NCI-H510A (cell line): ENCODE results near the gene CHST4.
"Not testable (repeated sequence)": the region's sequence is repeated elsewhere in the genome, so short reads cannot be mapped to it uniquely, and the experiment has no call there.

ENCODE experiments used
- DNase-seq: peaks from one replicate; lab custom pipeline; 2025; lab: John Stamatoyannopoulos, UW

CHST4 gene

GRCh38 chr16:71526111-71526631 is at the start of gene CHST4:
Gene CHST4 (plus strand): TSS chr16:71526426. CDS start chr16:71536678, 10,252 bp downstream.
- peak; percentile 37 for DNase-seq

GRCh38 chr16:71476457-71477124 is 49.6 kb upstream of the CHST4 start:
- DNase-seq, result no peak

- DNase-seq, result peak; percentile 7
Observed at GRCh38 chr16:71479420-71479819, 46.8 kb upstream of the CHST4 start.

DNA sequence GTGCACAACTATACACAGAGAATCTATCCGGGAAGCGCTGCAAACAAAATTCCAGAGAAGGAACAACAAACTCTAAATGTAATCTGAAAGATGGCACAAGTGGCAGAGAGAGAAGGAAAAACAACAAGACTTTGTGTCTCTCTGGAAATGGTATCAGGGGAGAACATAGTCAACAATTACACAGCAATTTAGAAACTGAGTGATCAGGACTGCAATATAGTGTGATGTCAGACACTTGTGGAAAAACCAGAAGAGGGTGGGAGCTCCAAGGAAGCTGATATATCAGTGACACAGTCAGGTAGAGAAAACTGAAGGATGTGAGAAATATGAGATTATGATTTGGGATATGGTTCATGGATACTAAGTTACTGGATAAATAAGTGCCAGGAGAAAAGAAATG is 45.3 kb upstream of the CHST4 start:
- no peak for DNase-seq

DNA sequence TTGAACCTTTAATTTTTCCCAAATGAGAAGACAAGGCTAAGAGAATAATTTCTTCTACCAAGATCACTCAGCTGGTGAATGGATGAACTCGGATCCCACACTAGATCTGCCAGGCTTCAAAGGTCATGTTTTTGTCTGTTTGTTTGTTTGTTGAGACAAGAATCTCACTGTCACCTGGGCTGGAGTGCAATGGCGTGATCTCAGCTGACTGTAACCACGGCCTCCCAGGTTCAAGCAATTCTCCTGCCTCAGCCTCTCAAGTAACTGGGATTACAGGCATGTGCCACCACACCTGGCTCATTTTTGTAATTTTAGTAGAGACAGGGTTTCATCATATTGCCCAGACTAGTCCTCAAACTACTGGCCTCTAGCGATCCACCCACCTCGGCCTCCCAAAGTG is 43.7 kb upstream of the CHST4 start:
- DNase-seq, result no peak

DNA sequence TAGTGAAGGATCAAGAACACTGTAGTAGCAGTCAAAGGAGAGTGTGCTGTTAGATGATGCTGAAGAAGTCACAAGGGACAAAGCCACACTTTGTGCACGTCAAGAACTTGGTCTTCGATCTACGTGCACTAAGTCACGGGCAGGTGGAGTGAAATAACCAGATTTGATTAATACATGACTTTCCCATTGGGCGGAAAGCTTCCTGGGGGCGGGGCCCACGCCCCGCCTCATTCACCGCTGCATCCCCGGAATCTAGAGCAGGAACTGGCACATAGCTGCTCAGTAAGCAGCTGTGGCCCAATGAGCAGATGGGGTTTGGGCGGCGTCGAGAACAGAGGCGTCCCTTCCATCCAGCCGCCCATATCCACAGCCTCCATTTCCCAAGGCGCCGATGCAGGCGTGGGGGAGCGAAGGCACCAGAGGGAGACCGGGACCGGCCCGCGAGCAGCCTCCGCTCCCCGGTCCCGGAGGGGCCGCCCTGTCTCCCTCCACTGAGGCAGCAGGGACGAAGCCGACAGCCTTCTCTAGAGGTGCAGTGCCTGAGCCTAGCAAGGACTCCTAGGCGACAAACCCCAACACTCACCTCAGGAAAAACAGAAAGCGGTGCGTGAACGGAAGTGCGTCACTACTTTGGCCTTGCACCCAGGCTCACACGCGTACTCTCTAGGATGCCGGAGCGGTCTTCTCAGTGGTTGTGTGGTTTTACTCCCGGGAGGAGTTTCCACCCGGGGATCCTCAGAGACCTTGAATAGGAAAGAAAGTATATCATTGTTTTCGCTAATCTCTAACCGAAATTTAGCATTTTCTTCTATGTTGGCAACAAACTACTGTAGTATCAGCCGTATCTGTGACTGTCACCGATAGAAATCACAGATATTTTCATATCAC is 42.0 kb upstream of the CHST4 start:
- DNase-seq, result peak; percentile 39

- DNase-seq, result no peak
Observed at GRCh38 chr16:71489122-71489521, 37.1 kb upstream of the CHST4 start, which contains the start of gene ZNF19. Gene ZNF19 (minus strand): TSS chr16:71489324. CDS start chr16:71482114, 7,210 bp downstream.

- DNase-seq, result no peak
Observed at GRCh38 chr16:71490361-71490760, 35.9 kb upstream of the CHST4 start.

GRCh38 chr16:71491054-71491453 is 35.2 kb upstream of the CHST4 start:
- no peak for DNase-seq

DNA sequence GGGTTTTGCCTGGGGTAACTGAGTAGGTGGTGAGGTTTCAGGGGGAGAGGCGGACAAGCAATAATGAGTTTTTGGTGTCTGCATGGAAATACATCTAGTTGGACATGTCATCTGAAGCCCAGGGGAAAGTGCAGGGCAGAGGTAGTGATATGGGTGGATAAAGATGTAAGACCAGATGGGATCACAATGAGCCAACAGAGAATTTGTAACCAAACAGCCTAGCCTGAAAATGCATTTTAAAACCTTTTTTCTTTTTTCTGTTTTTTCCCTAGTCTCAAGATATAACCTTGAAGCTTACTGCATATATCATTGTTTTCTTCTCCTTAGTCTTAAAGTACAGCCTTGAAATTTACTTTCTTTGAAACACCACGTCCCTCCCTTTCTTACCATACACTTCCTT is 33.4 kb upstream of the CHST4 start:
- DNase-seq, result no peak

DNA sequence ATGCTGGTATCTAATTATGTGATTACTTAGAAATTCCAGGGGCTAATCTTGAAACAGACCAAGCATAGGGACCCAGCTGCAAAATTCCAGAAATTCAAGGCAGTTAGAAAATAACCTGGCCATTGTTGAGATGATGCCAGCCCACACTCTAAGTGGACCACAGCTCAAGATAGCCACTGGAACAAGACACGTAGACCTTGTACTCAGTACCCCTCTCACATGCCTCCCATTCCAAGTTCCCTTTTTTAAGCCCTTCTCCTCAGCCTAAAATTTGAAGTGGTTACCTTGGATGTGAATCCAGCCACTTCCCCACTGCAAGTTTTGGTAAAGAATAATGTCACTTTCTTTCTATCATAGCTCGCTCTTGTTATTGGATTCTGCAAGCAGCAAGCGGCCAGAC is 33.0 kb upstream of the CHST4 start:
- DNase-seq, result no peak

GRCh38 chr16:71498031-71498430 is 28.2 kb upstream of the CHST4 start:
- DNase-seq, result no peak

GRCh38 chr16:71499775-71500364 is 26.4 kb upstream of the CHST4 start:
- DNase-seq, result no peak

- no peak for DNase-seq
Observed at GRCh38 chr16:71500964-71501363, 25.3 kb upstream of the CHST4 start.

GRCh38 chr16:71501547-71501946 is 24.7 kb upstream of the CHST4 start:
- no peak for DNase-seq

DNA sequence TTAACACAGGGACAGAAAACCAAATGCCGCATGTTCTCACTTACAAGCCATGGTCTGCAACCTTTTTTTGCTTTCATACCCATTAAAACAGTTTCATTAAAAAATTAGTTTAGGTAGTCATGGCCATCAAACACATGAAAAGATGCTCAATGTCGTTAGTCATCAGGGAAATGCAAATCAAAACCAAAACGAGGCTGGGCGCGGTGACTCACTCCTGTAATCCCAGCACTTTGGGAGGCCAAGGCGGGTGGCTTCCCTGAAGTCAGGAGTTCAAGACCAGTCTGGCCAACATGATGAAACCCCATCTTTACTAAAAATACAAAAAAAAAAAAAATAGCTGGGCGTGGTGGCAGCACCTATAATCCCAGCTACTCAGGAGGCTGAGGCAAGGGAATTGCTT is 22.2 kb upstream of the CHST4 start:
- not testable (repeated sequence) for DNase-seq

GRCh38 chr16:71504901-71505300 is 21.3 kb upstream of the CHST4 start:
- DNase-seq, result no peak

DNA sequence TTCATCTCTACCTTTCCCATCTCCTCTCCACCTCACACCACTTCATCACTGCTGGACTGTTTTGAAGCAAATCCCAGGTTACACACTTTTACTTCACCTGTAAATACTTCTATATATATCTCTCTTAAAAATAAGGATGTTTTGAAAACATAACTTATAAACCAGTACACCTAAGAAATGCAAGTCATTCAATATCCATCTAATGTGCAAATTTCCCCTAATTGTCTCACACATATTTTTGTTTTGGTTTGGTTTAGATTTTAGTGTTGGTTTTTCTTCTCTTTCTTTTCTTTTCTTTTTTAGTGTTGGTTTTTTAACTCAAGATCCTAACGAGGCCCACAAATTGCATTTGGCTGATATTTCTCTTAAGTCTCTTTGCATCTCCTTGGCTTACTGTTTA is 19.2 kb upstream of the CHST4 start:
- DNase-seq, result no peak

GRCh38 chr16:71513302-71513701 is 12.9 kb upstream of the CHST4 start:
- DNase-seq, result no peak

GRCh38 chr16:71514476-71514875 is 11.8 kb upstream of the CHST4 start:
- DNase-seq, result no peak

- DNase-seq, result no peak
Observed at GRCh38 chr16:71515026-71515425, 11.2 kb upstream of the CHST4 start.

GRCh38 chr16:71520550-71520949 is 5.7 kb upstream of the CHST4 start:
- no peak for DNase-seq
